ENCODE measurements around the gene TNFSF10.

The TNFSF10 gene

GRCh38 chr3:172543884-172544283 lies 20.7 kb upstream of the TNFSF10 start:
- DNase-seq = no peak

- DNase-seq = no peak
Observed at GRCh38 chr3:172543419-172543818, 20.2 kb upstream of the TNFSF10 start.

- DNase-seq = no peak
Observed at GRCh38 chr3:172542999-172543398, 19.8 kb upstream of the TNFSF10 start.

GRCh38 chr3:172541945-172542488 lies 18.8 kb upstream of the TNFSF10 start:
- DNase-seq = no peak

GRCh38 chr3:172540049-172540448 lies 16.8 kb upstream of the TNFSF10 start:
- no peak for DNase-seq

- DNase-seq = no peak
Observed at GRCh38 chr3:172539273-172539672, 16.0 kb upstream of the TNFSF10 start.

- no peak for DNase-seq
Observed at GRCh38 chr3:172538368-172539151, 15.3 kb upstream of the TNFSF10 start.

GRCh38 chr3:172537507-172538158 lies 14.4 kb upstream of the TNFSF10 start:
- DNase-seq = no peak

GRCh38 chr3:172536993-172537419 lies 13.8 kb upstream of the TNFSF10 start:
- DNase-seq = peak in 1 of 5 donors; percentile 54

- DNase-seq = no peak
Observed at GRCh38 chr3:172536505-172536904, 13.3 kb upstream of the TNFSF10 start.

GRCh38 chr3:172530566-172530965 lies 7.3 kb upstream of the TNFSF10 start:
- DNase-seq = peak in 1 of 5 donors; percentile 85

- DNase-seq = peak in 1 of 5 donors; percentile 73
Observed at GRCh38 chr3:172530101-172530561, 6.9 kb upstream of the TNFSF10 start.

GRCh38 chr3:172528677-172529076 lies 5.4 kb upstream of the TNFSF10 start:
- DNase-seq = no peak

- DNase-seq = no peak
Observed at GRCh38 chr3:172527306-172527705, 4.1 kb upstream of the TNFSF10 start.

GRCh38 chr3:172525116-172525613 lies 1.9 kb upstream of the TNFSF10 start:
- no peak for DNase-seq

- DNase-seq = no peak
Observed at GRCh38 chr3:172524611-172525010, 1.4 kb upstream of the TNFSF10 start.

- DNase-seq = peak in 1 of 5 donors; percentile 45
Observed at GRCh38 chr3:172521837-172522726, 1.1 kb downstream of the TNFSF10 start.

- DNase-seq = peak in 1 of 5 donors; percentile 64
Observed at GRCh38 chr3:172520301-172520831, 2.9 kb downstream of the TNFSF10 start.

GRCh38 chr3:172519740-172520139 lies 3.5 kb downstream of the TNFSF10 start:
- DNase-seq = peak in 1 of 5 donors; percentile 44

GRCh38 chr3:172518929-172519640 lies 4.1 kb downstream of the TNFSF10 start:
- no peak for DNase-seq

- peak in 1 of 5 donors; percentile 89 for DNase-seq
Observed at GRCh38 chr3:172517859-172518466, 5.3 kb downstream of the TNFSF10 start.
